Left lung (tissue), 10 donors: ENCODE measurements around the gene KIF13A. TPM values are rescaled to one million over a fixed set of nuclear protein-coding genes. Genes with fewer than 3 reads are reported as not detected.
A peak's percentile ranks its signal among the peaks of the same experiment; 100 is the strongest.

Source experiments
- ATAC-seq: fragments of 200-7000 bp; cut with Tn5 transposase; one replicate; pipeline ENCODE4 v1.9.1; 2020; ENCODE audit warnings: moderate library complexity
- DNase-seq, 4 donors: peaks; one replicate each; pipeline ENCODE4 v3.0.0-alpha.2; 2013 to 2020
- H3K27ac ChIP-seq, 2 donors: fragments of 200-600 bp; sonication (generic) in 1 of 2; one replicate each; pipeline versions ENCODE4 v1.5.0 to v1.8.0; 2020 to 2021
- H3K27me3 ChIP-seq, 2 donors: fragments of 200-600 bp; sonication (generic) in 1 of 2; one replicate each; pipeline versions ENCODE4 v1.5.0 to v1.8.0; 2020 to 2021
- H3K36me3 ChIP-seq, 2 donors: fragments of 200-600 bp; sonication (generic) in 1 of 2; one replicate each; pipeline versions ENCODE4 v1.5.0 to v1.8.0; 2020 to 2021
- H3K4me1 ChIP-seq, 2 donors: fragments of 200-600 bp; one replicate each; pipeline ENCODE4 v1.8.0; 2021
- H3K4me3 ChIP-seq, 2 donors: fragments of 200-600 bp; sonication (generic) in 1 of 2; one replicate each; pipeline versions ENCODE4 v1.5.0 to v1.8.0; 2020 to 2021; ENCODE audit warnings: mild to moderate bottlenecking in 1 of 2
- H3K9me3 ChIP-seq, 2 donors: fragments of 200-600 bp; sonication (generic) in 1 of 2; one replicate each; pipeline versions ENCODE4 v1.5.0 to v1.8.0; 2020 to 2021
- intact Hi-C, 2 donors: fragments of 100-400 bp; cut with DNase I; formaldehyde crosslinking; loops; one replicate each; pipeline versions ENCODE4 v1.11.2 to v1.14.2; 2022
- polyA plus RNA-seq, 6 donors: library from polyadenylated mRNA; unstranded; fragments of 120-200 nt; gene quantifications; one replicate each; pipeline ENCODE4 v1.2.1, GENCODE V29; 2013; ENCODE audit not compliant: insufficient read length in 6 of 6
- total RNA-seq, 2 donors: library from RNA; stranded (reverse); fragmentation: NEBNext Ultra II Directional; extraction: Animal tissue kit (Norgen Biotek cat#: 25700); gene quantifications; one replicate each; pipeline ENCODE4 v1.2.1, GENCODE V29; 2021
- TF ChIP-seq, protein P1 (sequence below), 2 donors: fragments of 200-600 bp; sonication (generic) in 1 of 2; IDR thresholded peaks; one replicate each; pipeline versions ENCODE4 v1.5.0 to v1.8.0; 2021; ENCODE audit warnings: antibody characterized with exemption in 2 of 2
- donor health status: DM: no; HTN: yes; CAD: no.
- donor health status: DM: no; HTN: no; CAD: no.

The KIF13A gene
- total and polyA plus RNA-seq, 8 donors = 42.1 to 50.1 (median 46.3) TPM

DNA sequence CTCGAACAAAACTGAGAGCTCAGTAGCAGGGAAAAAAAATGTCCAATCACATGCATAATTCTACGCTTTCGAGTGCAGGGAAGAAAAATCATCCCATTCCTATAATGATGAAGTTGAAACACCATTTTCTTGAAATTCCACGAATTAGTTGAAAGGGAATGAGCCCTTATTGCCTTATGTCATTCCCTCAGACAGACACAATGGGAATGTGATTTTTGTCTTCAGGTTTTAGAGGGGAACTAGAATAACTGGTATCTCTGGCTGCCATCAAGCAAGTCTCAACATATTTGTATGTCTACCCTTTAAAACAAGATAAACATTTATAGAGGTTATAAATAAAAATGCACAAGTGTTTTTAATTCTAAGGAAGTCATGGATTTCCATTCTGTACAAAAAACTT is 87.9 kb downstream of the KIF13A start:
- intact Hi-C loops = no loop called here
- no peaks in the 10 kb centered on the region for H3K27me3 ChIP-seq
- ATAC-seq (no peak), DNase-seq (no peak)
- H3K36me3 ChIP-seq = peaks cover 0 to 24% of the 10 kb centered on the region in 2 donors
- H3K4me3 ChIP-seq = no peak overlapping the region
- H3K4me1 ChIP-seq = peaks cover 6 to 10% of the 10 kb centered on the region in 2 donors
- TF ChIP-seq, protein P1, sequence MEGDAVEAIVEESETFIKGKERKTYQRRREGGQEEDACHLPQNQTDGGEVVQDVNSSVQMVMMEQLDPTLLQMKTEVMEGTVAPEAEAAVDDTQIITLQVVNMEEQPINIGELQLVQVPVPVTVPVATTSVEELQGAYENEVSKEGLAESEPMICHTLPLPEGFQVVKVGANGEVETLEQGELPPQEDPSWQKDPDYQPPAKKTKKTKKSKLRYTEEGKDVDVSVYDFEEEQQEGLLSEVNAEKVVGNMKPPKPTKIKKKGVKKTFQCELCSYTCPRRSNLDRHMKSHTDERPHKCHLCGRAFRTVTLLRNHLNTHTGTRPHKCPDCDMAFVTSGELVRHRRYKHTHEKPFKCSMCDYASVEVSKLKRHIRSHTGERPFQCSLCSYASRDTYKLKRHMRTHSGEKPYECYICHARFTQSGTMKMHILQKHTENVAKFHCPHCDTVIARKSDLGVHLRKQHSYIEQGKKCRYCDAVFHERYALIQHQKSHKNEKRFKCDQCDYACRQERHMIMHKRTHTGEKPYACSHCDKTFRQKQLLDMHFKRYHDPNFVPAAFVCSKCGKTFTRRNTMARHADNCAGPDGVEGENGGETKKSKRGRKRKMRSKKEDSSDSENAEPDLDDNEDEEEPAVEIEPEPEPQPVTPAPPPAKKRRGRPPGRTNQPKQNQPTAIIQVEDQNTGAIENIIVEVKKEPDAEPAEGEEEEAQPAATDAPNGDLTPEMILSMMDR (IDR thresholded peaks at IDR 0.05) = no peak
- peaks cover 9 to 17% of the 10 kb centered on the region in 2 donors for H3K9me3 ChIP-seq
- no peak overlapping the region for H3K27ac ChIP-seq

DNA sequence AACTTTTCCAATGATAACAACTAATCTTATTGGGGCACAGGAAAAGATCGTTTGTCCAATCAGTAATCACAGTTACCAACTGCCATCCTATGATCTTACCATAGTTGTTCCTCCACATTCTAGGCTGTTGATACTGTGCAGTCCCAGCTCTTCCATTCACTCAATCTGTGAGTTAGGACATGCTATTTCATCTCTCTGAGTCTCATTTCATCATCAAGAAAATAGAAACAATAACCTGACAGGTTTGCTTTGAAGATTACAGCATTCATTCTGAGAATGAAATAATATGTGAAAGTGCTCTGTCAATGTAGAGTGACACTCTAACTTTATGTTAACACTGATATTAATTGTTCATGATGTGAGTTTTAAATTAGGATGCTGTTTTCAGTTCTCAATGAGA is 89.8 kb downstream of the KIF13A start:
- Histone ChIP-seq H3K36me3 (peaks cover 0 to 33% of the 10 kb centered on the region in 2 donors), H3K9me3 (peaks cover 9 to 22% of the 10 kb centered on the region in 2 donors), H3K27me3 (no peaks in the 10 kb centered on the region), H3K4me1 (peaks cover 0 to 5% of the 10 kb centered on the region in 2 donors), H3K4me3 (no peak overlapping the region), H3K27ac (no peak overlapping the region)
- ATAC-seq (no peak), DNase-seq (no peak)
- TF ChIP-seq, protein P1 (IDR thresholded peaks at IDR 0.05) = no peak
- intact Hi-C loops = no loop called here

DNA sequence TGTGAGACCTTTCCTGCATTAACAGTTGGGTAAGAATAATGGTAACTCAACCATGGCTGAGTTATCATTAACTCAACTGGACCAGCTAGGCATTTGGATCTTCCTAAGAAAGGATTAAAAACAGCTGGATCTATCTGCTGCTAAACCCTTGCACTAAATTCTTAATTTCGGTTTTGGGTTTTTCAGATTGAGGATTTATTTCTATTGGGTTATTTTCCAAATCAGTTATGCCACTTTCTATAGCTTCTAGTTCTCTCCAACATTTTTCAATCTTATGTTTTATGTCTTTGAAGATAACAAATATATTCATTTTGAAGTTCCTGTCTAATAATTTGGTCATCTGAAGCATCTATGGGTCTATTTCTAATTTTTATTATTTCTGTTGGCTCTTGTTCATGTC is 92.5 kb downstream of the KIF13A start:
- Histone ChIP-seq H3K4me1 (peaks cover 0 to 13% of the 10 kb centered on the region in 2 donors), H3K36me3 (peaks cover 0 to 33% of the 10 kb centered on the region in 2 donors), H3K27me3 (no peaks in the 10 kb centered on the region), H3K9me3 (peaks cover 9 to 22% of the 10 kb centered on the region in 2 donors), H3K27ac (no peak overlapping the region), H3K4me3 (no peak overlapping the region)
- DNase-seq (no peak), ATAC-seq (no peak)
- TF ChIP-seq, protein P1 (IDR thresholded peaks at IDR 0.05) = no peak
- intact Hi-C loops = no loop called here

DNA sequence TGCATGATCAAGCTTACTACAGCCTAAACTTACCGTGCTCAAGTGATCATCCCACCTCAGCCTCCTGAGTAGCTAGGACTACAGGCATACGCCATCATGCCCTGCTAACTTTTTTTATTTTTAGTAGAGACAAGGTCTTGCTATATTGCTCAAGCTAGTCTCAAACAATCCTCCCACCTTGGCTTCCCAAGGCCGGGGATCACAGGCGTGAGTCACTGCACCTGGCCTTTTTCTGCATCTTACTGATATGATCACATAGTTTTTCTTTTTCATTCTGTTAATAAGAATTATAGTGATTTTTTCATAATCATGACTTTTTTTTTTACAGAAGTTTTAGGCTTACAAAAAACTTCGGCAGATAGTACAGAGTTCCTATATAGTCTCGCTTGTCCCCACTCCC is 93.2 kb downstream of the KIF13A start:
- no peak for ATAC-seq
- Histone ChIP-seq H3K4me1 (peaks cover 0 to 13% of the 10 kb centered on the region in 2 donors), H3K36me3 (peaks cover 0 to 33% of the 10 kb centered on the region in 2 donors), H3K27me3 (no peaks in the 10 kb centered on the region), H3K27ac (no peak overlapping the region), H3K4me3 (no peak overlapping the region), H3K9me3 (peaks cover 9 to 22% of the 10 kb centered on the region in 2 donors)
- TF ChIP-seq, protein P1 (IDR thresholded peaks at IDR 0.05) = no peak
- DNase-seq = no peak
- intact Hi-C loops = no loop called here

DNA sequence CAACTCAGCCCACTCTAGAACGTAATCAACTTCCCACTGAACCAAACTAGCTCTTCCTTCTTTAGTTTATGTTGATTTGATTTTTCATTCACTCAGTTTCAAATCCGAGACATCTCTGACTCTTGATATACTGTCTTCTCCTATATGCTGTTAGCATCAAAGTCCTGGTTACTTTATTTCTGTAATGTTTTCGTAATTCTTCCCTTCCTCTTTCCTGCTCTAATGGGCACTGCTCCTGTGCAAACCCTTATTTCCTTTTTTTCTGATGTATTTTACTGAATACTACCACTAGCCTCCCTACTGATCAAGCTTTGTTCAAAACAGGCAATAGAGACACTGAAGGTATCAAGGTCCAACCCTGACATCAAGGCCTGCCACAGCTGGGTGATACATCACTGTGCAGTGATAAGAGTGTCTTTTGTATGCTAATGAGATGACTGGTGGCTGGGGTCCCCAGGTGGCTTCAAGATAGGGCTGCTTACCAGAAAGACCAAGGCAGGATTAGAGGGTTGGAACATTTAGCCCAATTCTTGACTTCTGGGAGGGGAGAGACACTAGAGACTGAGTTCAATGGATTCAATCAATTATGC is 95.2 kb downstream of the KIF13A start:
- H3K4me1 ChIP-seq = peaks cover 0 to 13% of the 10 kb centered on the region in 2 donors
- no peak overlapping the region for H3K4me3 ChIP-seq
- H3K36me3 ChIP-seq = peaks cover 0 to 32% of the 10 kb centered on the region in 2 donors
- H3K9me3 ChIP-seq = peaks cover 9 to 22% of the 10 kb centered on the region in 2 donors
- H3K27ac ChIP-seq = peak overlapping the region in 1 of 2 donors; percentile 24
- intact Hi-C loops = no loop called here
- no peaks in the 10 kb centered on the region for H3K27me3 ChIP-seq
- TF ChIP-seq, protein P1 (IDR thresholded peaks at IDR 0.05) = no peak
- no peak for DNase-seq
- ATAC-seq = no peak
